CD4-positive, alpha-beta T cell (primary cell): Measurements from ENCODE around the gene ZFP92. TPM values are rescaled to one million over a fixed set of nuclear protein-coding genes. Genes with fewer than 3 reads are reported as not detected.

Experiments
- ATAC-seq: fragments of 200-7000 bp; cut with Tn5 transposase; one replicate; pipeline ENCODE4 v1.10.0; 2022; ENCODE audit warnings: mild to moderate bottlenecking; ENCODE audit not compliant: poor library complexity
- CTCF ChIA-PET: fragments of 350-600 bp; sonication (Branson Sonifier 250); formaldehyde crosslinking; loops from one replicate; lab custom pipeline; 2021; ENCODE audit warnings: antibody characterized with exemption, inconsistent platforms; lab: Charles Lee
- POLR2A ChIA-PET: fragments of 350-600 bp; sonication (Branson Sonifier 250); formaldehyde crosslinking; loops from one replicate; lab custom pipeline; 2021; ENCODE audit warnings: antibody characterized with exemption, inconsistent platforms; lab: Charles Lee
- DNase-seq, 14 experiments: peaks; one replicate each; pipeline ENCODE4 v3.0.0-alpha.2; 2013 to 2020; ENCODE audit warnings: mixed read lengths in 2 of 14
- H3K27ac ChIP-seq, 2 donors: one replicate each; pipeline versions ENCODE4 v1.5.1 to v1.7.0; 2013; ENCODE audit warnings: low read length in 2 of 2, low read depth in 1 of 2, mild to moderate bottlenecking in 1 of 2
- H3K27me3 ChIP-seq, 2 experiments: 1 replicate in 1 of 2; 2 replicates in 1 of 2; pipeline versions ENCODE4 v1.6.1 to v1.7.0; 2013; ENCODE audit warnings: low read length in 2 of 2, control low read depth in 1 of 2, mild to moderate bottlenecking in 1 of 2, moderate library complexity in 1 of 2; ENCODE audit not compliant: insufficient read depth in 2 of 2, control insufficient read depth in 1 of 2
- H3K36me3 ChIP-seq: one replicate; pipeline ENCODE4 v1.6.1; 2013; ENCODE audit warnings: low read length, control low read depth; ENCODE audit not compliant: insufficient read depth
- H3K4me1 ChIP-seq: one replicate; pipeline ENCODE4 v1.6.1; 2013; ENCODE audit warnings: low read length, control low read depth; ENCODE audit not compliant: insufficient read depth
- H3K4me3 ChIP-seq: one replicate; pipeline ENCODE4 v1.5.1; 2013; ENCODE audit warnings: mild to moderate bottlenecking, low read length, moderate library complexity
- H3K9me3 ChIP-seq, 2 experiments: 1 replicate in 1 of 2; 2 replicates in 1 of 2; pipeline versions ENCODE4 v1.6.1 to v1.7.0; 2013; ENCODE audit warnings: low read length in 2 of 2, mild to moderate bottlenecking in 2 of 2, control low read depth in 1 of 2, moderate library complexity in 1 of 2; ENCODE audit not compliant: control insufficient read depth in 1 of 2, insufficient read depth in 1 of 2
- H3K27ac Mint-ChIP-seq: one replicate; pipeline ENCODE4 v1.8.0; 2020; ENCODE audit warnings: mixed read lengths
- H3K27me3 Mint-ChIP-seq: one replicate; pipeline ENCODE4 v1.8.0; 2021; ENCODE audit warnings: mixed read lengths
- H3K36me3 Mint-ChIP-seq: one replicate; pipeline ENCODE4 v1.8.0; 2021; ENCODE audit warnings: low read depth, mixed read lengths
- H3K4me1 Mint-ChIP-seq: one replicate; pipeline ENCODE4 v1.8.0; 2021; ENCODE audit warnings: low read depth, mixed read lengths
- H3K4me3 Mint-ChIP-seq: one replicate; pipeline ENCODE4 v1.8.0; 2020; ENCODE audit warnings: mild to moderate bottlenecking, mixed read lengths
- H3K9me3 Mint-ChIP-seq: one replicate; pipeline ENCODE4 v1.8.0; 2020; ENCODE audit warnings: mixed read lengths
- intact Hi-C, 2 experiments: fragments of 100-400 bp; cut with DNase I in 1 of 2; cut with micrococcal nuclease in 1 of 2; formaldehyde crosslinking; loops; one replicate each; pipeline versions ENCODE4 v1.15.1 to v1.9.0; 2023 to 2025; cut with DNase I, micrococcal nuclease
- total RNA-seq, 174 experiments: library from RNA in 2 of 174; stranded (reverse) in 2 of 174; gene quantifications; one replicate each; pipeline ENCODE4 v1.2.3 and lab custom pipeline; 2021 to 2026
- TF ChIP-seq, protein P1 (sequence below): fragments of 200-600 bp; IDR thresholded peaks from one replicate; pipeline ENCODE4 v1.8.0; 2022; ENCODE audit warnings: antibody characterized with exemption, mild to moderate bottlenecking

ZFP92 gene
- total RNA-seq, 2 experiments from 2014 or later: 0.08 to 0.11 TPM

- no peaks in the 10 kb centered on the region for H3K36me3 ChIP-seq
- peaks cover 15% of the 10 kb centered on the region for H3K4me1 ChIP-seq
- H3K4me3 Mint-ChIP-seq: no peak overlapping the region
- peaks cover 7% of the 10 kb centered on the region for H3K4me1 Mint-ChIP-seq
- intact Hi-C loops: no loop called here
- no peaks in the 10 kb centered on the region for H3K27me3 ChIP-seq
- ChIA-PET CTCF (no interaction called here), POLR2A (no interaction called here)
- no peak overlapping the region for H3K27ac ChIP-seq
- no peaks in the 10 kb centered on the region for H3K9me3 Mint-ChIP-seq
- ATAC-seq: no peak
- TF ChIP-seq, protein P1, sequence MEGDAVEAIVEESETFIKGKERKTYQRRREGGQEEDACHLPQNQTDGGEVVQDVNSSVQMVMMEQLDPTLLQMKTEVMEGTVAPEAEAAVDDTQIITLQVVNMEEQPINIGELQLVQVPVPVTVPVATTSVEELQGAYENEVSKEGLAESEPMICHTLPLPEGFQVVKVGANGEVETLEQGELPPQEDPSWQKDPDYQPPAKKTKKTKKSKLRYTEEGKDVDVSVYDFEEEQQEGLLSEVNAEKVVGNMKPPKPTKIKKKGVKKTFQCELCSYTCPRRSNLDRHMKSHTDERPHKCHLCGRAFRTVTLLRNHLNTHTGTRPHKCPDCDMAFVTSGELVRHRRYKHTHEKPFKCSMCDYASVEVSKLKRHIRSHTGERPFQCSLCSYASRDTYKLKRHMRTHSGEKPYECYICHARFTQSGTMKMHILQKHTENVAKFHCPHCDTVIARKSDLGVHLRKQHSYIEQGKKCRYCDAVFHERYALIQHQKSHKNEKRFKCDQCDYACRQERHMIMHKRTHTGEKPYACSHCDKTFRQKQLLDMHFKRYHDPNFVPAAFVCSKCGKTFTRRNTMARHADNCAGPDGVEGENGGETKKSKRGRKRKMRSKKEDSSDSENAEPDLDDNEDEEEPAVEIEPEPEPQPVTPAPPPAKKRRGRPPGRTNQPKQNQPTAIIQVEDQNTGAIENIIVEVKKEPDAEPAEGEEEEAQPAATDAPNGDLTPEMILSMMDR: no peak
- H3K27ac Mint-ChIP-seq: no peak overlapping the region
- H3K9me3 ChIP-seq: no peaks in the 10 kb centered on the region
- H3K36me3 Mint-ChIP-seq: no peaks in the 10 kb centered on the region
- H3K4me3 ChIP-seq: no peak overlapping the region
- DNase-seq: no peak
- H3K27me3 Mint-ChIP-seq: peaks cover 6% of the 10 kb centered on the region
Observed at GRCh38 chrX:153413731-153414130, 2.5 kb downstream of the ZFP92 start.

DNA sequence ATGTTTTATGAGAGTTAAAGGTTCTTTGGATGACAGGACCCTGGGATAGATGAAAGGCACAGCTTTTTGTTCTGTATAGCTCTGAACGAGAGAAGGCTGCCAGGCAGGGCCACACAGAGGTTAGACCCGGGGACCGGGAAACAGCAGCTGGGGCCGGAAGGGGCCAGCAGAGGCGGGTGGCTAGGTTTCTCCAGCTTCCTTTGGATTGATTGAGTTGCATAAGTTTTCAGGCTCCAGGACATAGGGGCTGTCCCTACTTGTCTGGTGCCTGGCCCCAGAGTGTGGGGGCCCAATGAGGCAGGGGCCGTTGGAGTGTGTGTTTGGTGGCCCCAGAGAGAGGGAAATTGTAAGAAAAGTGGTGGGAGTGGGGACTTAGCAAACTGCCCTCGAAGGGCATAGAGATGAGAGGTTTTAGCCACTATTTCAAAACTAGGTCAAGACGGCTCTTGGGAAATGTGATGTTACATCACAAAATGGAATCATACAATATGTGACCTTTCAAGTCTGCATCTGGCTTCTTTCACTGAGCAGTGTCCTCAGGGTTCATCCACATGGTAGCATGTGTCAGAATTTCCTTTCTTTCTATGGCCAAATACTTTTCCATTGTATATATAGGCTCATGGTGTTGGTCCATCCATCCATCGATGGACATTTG lies 3.7 kb downstream of the ZFP92 start:
- no peaks in the 10 kb centered on the region for H3K9me3 ChIP-seq
- H3K27ac Mint-ChIP-seq: no peak overlapping the region
- DNase-seq: no peak
- H3K4me3 Mint-ChIP-seq: no peak overlapping the region
- intact Hi-C loops: no loop called here
- peaks cover 7% of the 10 kb centered on the region for H3K4me1 Mint-ChIP-seq
- ChIA-PET CTCF (no interaction called here), POLR2A (no interaction called here)
- no peaks in the 10 kb centered on the region for H3K27me3 ChIP-seq
- H3K4me3 ChIP-seq: no peak overlapping the region
- H3K27ac ChIP-seq: no peak overlapping the region
- H3K27me3 Mint-ChIP-seq: peaks cover 6% of the 10 kb centered on the region
- ATAC-seq: no peak
- TF ChIP-seq, protein P1: no peak
- H3K9me3 Mint-ChIP-seq: no peaks in the 10 kb centered on the region
- H3K4me1 ChIP-seq: peaks cover 15% of the 10 kb centered on the region
- H3K36me3 ChIP-seq: no peaks in the 10 kb centered on the region
- H3K36me3 Mint-ChIP-seq: no peaks in the 10 kb centered on the region

DNA sequence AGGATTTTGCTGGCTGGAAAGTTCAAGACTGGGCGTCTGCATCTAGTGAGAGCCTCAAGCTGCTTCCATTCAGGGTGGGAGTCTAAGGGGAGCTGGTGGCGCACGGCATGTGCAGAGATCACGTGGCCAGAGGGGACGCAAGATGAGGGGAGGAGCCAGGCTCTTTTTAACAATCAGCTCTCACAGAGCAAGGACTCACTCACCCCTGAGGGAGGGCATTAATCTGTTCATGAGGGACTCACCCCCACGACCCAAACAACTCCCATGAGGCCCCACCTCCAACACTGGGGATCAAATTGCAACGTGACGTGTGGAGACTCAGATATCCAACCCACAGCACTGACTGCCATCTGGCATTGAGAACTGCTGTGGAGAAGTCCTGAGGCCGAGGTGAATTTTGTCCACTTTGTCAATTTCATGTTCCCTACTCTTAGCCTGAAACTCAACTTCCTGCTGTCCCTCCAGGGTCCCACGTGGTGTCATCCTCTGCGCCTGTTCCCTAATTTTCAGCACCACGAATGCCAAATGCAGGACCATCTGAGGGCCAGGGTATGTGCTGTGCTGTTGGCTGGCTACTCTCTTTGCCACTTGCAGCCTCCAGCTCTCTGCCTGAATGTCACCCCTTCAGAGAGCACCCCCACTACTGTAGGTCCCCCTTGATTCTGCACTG lies 5.6 kb downstream of the ZFP92 start:
- Mint-ChIP-seq H3K9me3 (no peaks in the 10 kb centered on the region), H3K4me3 (no peak overlapping the region), H3K36me3 (no peaks in the 10 kb centered on the region), H3K27ac (no peak overlapping the region), H3K27me3 (peaks cover 5% of the 10 kb centered on the region), H3K4me1 (peaks cover 6% of the 10 kb centered on the region)
- ATAC-seq: no peak
- Histone ChIP-seq H3K9me3 (no peaks in the 10 kb centered on the region), H3K36me3 (no peaks in the 10 kb centered on the region), H3K4me3 (no peak overlapping the region), H3K27ac (no peak overlapping the region), H3K4me1 (peaks cover 7% of the 10 kb centered on the region), H3K27me3 (no peaks in the 10 kb centered on the region)
- CTCF ChIA-PET: no interaction called here
- no peak for DNase-seq
- POLR2A ChIA-PET: no interaction called here
- TF ChIP-seq, protein P1: no peak
- intact Hi-C loops: no loop called here
